ENCODE results near the gene SH3TC1. TPM values are rescaled to one million over a fixed set of nuclear protein-coding genes. Genes with fewer than 3 reads are reported as not detected.

SH3TC1 gene
- total RNA-seq, 1 donor from 2014 or later: 8.2 TPM

- intact Hi-C loops (cut with DNase I): no loop called here
- ATAC-seq (ENCODE audit: poor library complexity) (peak; percentile 44), DNase-seq (peak; percentile 81)
Observed at GRCh38 chr4:8191136-8191747, 7.8 kb upstream of the SH3TC1 start.

GRCh38 chr4:8192748-8193738, 6.0 kb upstream of the SH3TC1 start:
- ATAC-seq (ENCODE audit: poor library complexity) (peak; percentile 23), DNase-seq (peak; percentile 66)
- intact Hi-C loops (cut with DNase I): no loop called here

- intact Hi-C loops (cut with DNase I): no loop called here
- DNase-seq: no peak
- no peak for ATAC-seq (ENCODE audit: poor library complexity)
Observed at GRCh38 chr4:8194306-8195242, 4.5 kb upstream of the SH3TC1 start.

GRCh38 chr4:8195431-8195830, 3.7 kb upstream of the SH3TC1 start:
- intact Hi-C loops (cut with DNase I): no loop called here
- no peak for DNase-seq
- ATAC-seq (ENCODE audit: poor library complexity): no peak

- DNase-seq (no peak), ATAC-seq (ENCODE audit: poor library complexity) (no peak)
- intact Hi-C loops (cut with DNase I): no loop called here
Observed at GRCh38 chr4:8195841-8196458, 3.1 kb upstream of the SH3TC1 start.

- intact Hi-C loops (cut with DNase I): no loop called here
- ATAC-seq (ENCODE audit: poor library complexity) (no peak), DNase-seq (no peak)
Observed at GRCh38 chr4:8197521-8197920, 1.6 kb upstream of the SH3TC1 start.

GRCh38 chr4:8198206-8198905, 734 bp upstream of the SH3TC1 start:
- ATAC-seq (ENCODE audit: poor library complexity) (no peak), DNase-seq (no peak)
- intact Hi-C loops (cut with DNase I): no loop called here

- intact Hi-C loops (cut with DNase I): no loop called here
- DNase-seq (no peak), ATAC-seq (ENCODE audit: poor library complexity) (peak; percentile 10)
Observed at GRCh38 chr4:8199594-8200301, 658 bp downstream of the SH3TC1 start.

- peak; percentile 67 for ATAC-seq (ENCODE audit: poor library complexity)
- intact Hi-C loops (cut with DNase I): no loop called here
Observed at GRCh38 chr4:8200302-8200975, 1.3 kb downstream of the SH3TC1 start.

GRCh38 chr4:8201321-8201781, 2.3 kb downstream of the SH3TC1 start:
- ATAC-seq (ENCODE audit: poor library complexity): no peak
- intact Hi-C loops (cut with DNase I): no loop called here
- no peak for DNase-seq

More at GRCh38 chr4:8200302-8200975, 1.3 kb downstream of the SH3TC1 start:
- DNase-seq: peak; percentile 88

- ATAC-seq (ENCODE audit: poor library complexity) (no peak), DNase-seq (no peak)
- intact Hi-C loops (cut with DNase I): no loop called here
Observed at GRCh38 chr4:8202108-8203051, 3.3 kb downstream of the SH3TC1 start.

- ATAC-seq (ENCODE audit: poor library complexity) (no peak), DNase-seq (no peak)
- intact Hi-C loops (cut with DNase I): no loop called here
Observed at GRCh38 chr4:8203052-8203401, 3.9 kb downstream of the SH3TC1 start.

GRCh38 chr4:8203817-8204216, 4.7 kb downstream of the SH3TC1 start:
- no peak for ATAC-seq (ENCODE audit: poor library complexity)
- no peak for DNase-seq
- intact Hi-C loops (cut with DNase I): no loop called here

- DNase-seq: no peak
- ATAC-seq (ENCODE audit: poor library complexity): no peak
- intact Hi-C loops (cut with DNase I): no loop called here
Observed at GRCh38 chr4:8204576-8205227, 5.6 kb downstream of the SH3TC1 start.

GRCh38 chr4:8205241-8205707, 6.2 kb downstream of the SH3TC1 start:
- no peak for ATAC-seq (ENCODE audit: poor library complexity)
- no peak for DNase-seq
- intact Hi-C loops (cut with DNase I): no loop called here
